Measurements from ENCODE around the gene ARF1. TPM values are rescaled to one million over a fixed set of nuclear protein-coding genes. Genes with fewer than 3 reads are reported as not detected.

ARF1 gene
- total RNA-seq, 2 experiments from 2014 or later: 318 to 322 TPM

DNA sequence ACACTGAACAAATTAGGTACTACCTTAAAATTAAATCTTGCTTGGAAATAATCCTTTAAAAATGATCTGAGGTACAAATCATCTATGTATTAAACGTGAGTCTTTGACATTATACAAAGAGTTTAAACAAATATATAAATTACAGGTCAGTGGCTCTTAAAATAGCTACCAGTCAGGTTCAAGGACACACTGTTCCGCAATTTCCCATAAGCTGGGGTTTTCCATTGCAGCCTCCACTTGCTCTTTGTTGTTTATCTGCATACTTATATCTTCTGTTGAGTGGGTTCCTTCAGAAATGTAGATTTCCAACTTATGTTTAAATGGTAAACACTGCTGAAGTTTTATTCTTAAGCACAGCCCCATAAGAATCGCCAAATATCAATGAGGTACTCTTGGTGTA lies 32.3 kb downstream of the ARF1 start:
- TF ChIP-seq, protein P1, sequence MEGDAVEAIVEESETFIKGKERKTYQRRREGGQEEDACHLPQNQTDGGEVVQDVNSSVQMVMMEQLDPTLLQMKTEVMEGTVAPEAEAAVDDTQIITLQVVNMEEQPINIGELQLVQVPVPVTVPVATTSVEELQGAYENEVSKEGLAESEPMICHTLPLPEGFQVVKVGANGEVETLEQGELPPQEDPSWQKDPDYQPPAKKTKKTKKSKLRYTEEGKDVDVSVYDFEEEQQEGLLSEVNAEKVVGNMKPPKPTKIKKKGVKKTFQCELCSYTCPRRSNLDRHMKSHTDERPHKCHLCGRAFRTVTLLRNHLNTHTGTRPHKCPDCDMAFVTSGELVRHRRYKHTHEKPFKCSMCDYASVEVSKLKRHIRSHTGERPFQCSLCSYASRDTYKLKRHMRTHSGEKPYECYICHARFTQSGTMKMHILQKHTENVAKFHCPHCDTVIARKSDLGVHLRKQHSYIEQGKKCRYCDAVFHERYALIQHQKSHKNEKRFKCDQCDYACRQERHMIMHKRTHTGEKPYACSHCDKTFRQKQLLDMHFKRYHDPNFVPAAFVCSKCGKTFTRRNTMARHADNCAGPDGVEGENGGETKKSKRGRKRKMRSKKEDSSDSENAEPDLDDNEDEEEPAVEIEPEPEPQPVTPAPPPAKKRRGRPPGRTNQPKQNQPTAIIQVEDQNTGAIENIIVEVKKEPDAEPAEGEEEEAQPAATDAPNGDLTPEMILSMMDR (IDR thresholded peaks at IDR 0.05): no peak
- no peaks in the 10 kb centered on the region for H3K36me3 ChIP-seq (ENCODE audit: insufficient read depth, low read length)
- H3K9me3 Mint-ChIP-seq: no peaks in the 10 kb centered on the region
- no peaks in the 10 kb centered on the region for H3K27me3 ChIP-seq (ENCODE audit: control insufficient read depth in 1 of 2, insufficient read depth in 2 of 2, low read length in 2 of 2)
- ChIA-PET POLR2A (no interaction called here), CTCF (interaction anchor here (0.6 kb wide), 1 partner anchor 298 kb away, joined by 3 read pairs; no protein-coding TSS in a partner anchor)
- no peaks in the 10 kb centered on the region for H3K27me3 Mint-ChIP-seq
- no peak overlapping the region for H3K27ac ChIP-seq (ENCODE audit: low read depth in 1 of 2, low read length in 2 of 2)
- no peak for ATAC-seq (ENCODE audit: poor library complexity)
- no peaks in the 10 kb centered on the region for H3K9me3 ChIP-seq (ENCODE audit: control insufficient read depth in 1 of 2, insufficient read depth in 1 of 2, low read length in 2 of 2)
- peaks cover 5% of the 10 kb centered on the region for H3K4me1 ChIP-seq (ENCODE audit: insufficient read depth, low read length)
- no peak overlapping the region for H3K27ac Mint-ChIP-seq
- peaks cover 5% of the 10 kb centered on the region for H3K4me1 Mint-ChIP-seq (ENCODE audit: low read depth)
- intact Hi-C loops (cut with DNase I, micrococcal nuclease): no loop called here
- no peak overlapping the region for H3K4me3 Mint-ChIP-seq
- no peaks in the 10 kb centered on the region for H3K36me3 Mint-ChIP-seq (ENCODE audit: low read depth)
- no peak for DNase-seq
- no peak overlapping the region for H3K4me3 ChIP-seq (ENCODE audit: low read length)

DNA sequence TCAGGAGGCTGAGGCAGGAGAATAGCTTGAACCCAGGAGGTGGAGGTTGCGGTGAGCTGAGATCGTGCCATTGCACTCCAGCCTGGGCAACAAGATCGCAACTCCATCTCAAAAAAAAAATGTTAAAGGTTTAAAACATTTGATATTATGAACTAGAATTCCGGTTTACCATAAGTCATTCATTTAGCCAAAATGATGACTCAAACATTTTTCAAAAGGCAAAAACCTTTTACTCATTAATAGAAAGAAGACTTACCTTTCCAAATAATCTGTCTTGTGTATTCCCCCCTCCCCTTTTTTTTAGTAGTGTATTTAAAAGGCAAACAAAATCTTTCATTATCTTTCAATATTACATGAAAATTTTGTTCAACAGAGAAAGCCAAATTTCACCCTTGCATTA lies 34.8 kb downstream of the ARF1 start:
- ChIA-PET POLR2A (no interaction called here), CTCF (no interaction called here)
- H3K4me3 Mint-ChIP-seq: no peak overlapping the region
- DNase-seq: no peak
- TF ChIP-seq, protein P1 (IDR thresholded peaks at IDR 0.05): no peak
- no peaks in the 10 kb centered on the region for H3K36me3 ChIP-seq (ENCODE audit: insufficient read depth, low read length)
- H3K27me3 ChIP-seq (ENCODE audit: control insufficient read depth in 1 of 2, insufficient read depth in 2 of 2, low read length in 2 of 2): no peaks in the 10 kb centered on the region
- no peaks in the 10 kb centered on the region for H3K9me3 ChIP-seq (ENCODE audit: control insufficient read depth in 1 of 2, insufficient read depth in 1 of 2, low read length in 2 of 2)
- no peak for ATAC-seq (ENCODE audit: poor library complexity)
- H3K27me3 Mint-ChIP-seq: no peaks in the 10 kb centered on the region
- intact Hi-C loops (cut with DNase I, micrococcal nuclease): no loop called here
- no peaks in the 10 kb centered on the region for H3K36me3 Mint-ChIP-seq (ENCODE audit: low read depth)
- H3K9me3 Mint-ChIP-seq: no peaks in the 10 kb centered on the region
- no peaks in the 10 kb centered on the region for H3K4me1 Mint-ChIP-seq (ENCODE audit: low read depth)
- H3K4me1 ChIP-seq (ENCODE audit: insufficient read depth, low read length): no peaks in the 10 kb centered on the region
- H3K27ac Mint-ChIP-seq: no peak overlapping the region
- H3K4me3 ChIP-seq (ENCODE audit: low read length): no peak overlapping the region
- no peak overlapping the region for H3K27ac ChIP-seq (ENCODE audit: low read depth in 1 of 2, low read length in 2 of 2)

DNA sequence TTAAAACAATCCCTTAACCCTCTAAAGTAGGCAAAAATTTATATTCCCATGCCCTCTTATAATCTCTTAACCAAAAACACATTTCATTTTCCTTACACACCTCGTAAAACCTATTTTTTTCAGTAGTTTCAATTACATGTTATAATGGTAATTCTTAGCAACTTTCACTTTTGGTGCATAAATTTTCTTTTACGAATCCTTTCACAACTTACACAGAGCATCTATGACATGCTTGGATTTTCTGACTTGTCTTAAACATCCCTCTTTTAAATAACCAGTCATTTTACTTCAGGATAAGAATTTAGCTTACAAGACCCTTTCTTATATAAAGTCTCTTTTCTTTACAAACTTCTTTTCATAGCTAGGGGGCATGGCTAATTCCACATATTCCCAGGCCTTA lies 35.5 kb downstream of the ARF1 start:
- Mint-ChIP-seq H3K4me1 (ENCODE audit: low read depth) (no peaks in the 10 kb centered on the region), H3K27me3 (no peaks in the 10 kb centered on the region), H3K36me3 (ENCODE audit: low read depth) (no peaks in the 10 kb centered on the region), H3K9me3 (no peaks in the 10 kb centered on the region), H3K4me3 (no peak overlapping the region), H3K27ac (no peak overlapping the region)
- TF ChIP-seq, protein P1 (IDR thresholded peaks at IDR 0.05): no peak
- H3K27ac ChIP-seq (ENCODE audit: low read depth in 1 of 2, low read length in 2 of 2): no peak overlapping the region
- H3K9me3 ChIP-seq (ENCODE audit: control insufficient read depth in 1 of 2, insufficient read depth in 1 of 2, low read length in 2 of 2): no peaks in the 10 kb centered on the region
- ATAC-seq (ENCODE audit: poor library complexity): no peak
- DNase-seq: no peak
- POLR2A ChIA-PET: interaction anchor here (0.7 to 1.3 kb wide), 2 partner anchors 13 to 36 kb away, joined by 3 read pairs; partner anchors contain the start of gene ARF1
- no peak overlapping the region for H3K4me3 ChIP-seq (ENCODE audit: low read length)
- H3K36me3 ChIP-seq (ENCODE audit: insufficient read depth, low read length): no peaks in the 10 kb centered on the region
- intact Hi-C loops (cut with DNase I, micrococcal nuclease): no loop called here
- H3K4me1 ChIP-seq (ENCODE audit: insufficient read depth, low read length): no peaks in the 10 kb centered on the region
- no peaks in the 10 kb centered on the region for H3K27me3 ChIP-seq (ENCODE audit: control insufficient read depth in 1 of 2, insufficient read depth in 2 of 2, low read length in 2 of 2)
- CTCF ChIA-PET: no interaction called here

Measured in CD4-positive, alpha-beta T cell (primary cell).